CD8-positive, alpha-beta memory T cell (primary cell): ENCODE results near the gene FER1L5. TPM values are rescaled to one million over a fixed set of nuclear protein-coding genes. Genes with fewer than 3 reads are reported as not detected.

Source experiments
- CTCF ChIA-PET: fragments of 350-600 bp; sonication (Branson Sonifier 250); formaldehyde crosslinking; loops from one replicate; lab custom pipeline; 2021; ENCODE audit warnings: antibody characterized with exemption; lab: Charles Lee
- POLR2A ChIA-PET: fragments of 350-600 bp; sonication (Branson Sonifier 250); formaldehyde crosslinking; loops from one replicate; lab custom pipeline; 2021; ENCODE audit warnings: antibody characterized with exemption; lab: Charles Lee
- DNase-seq, 5 donors: peaks; one replicate each; pipeline versions ENCODE4 v3.0.0 to v3.0.0-alpha.2; 2020 to 2022; ENCODE audit warnings: mixed read lengths in 1 of 5
- H3K27ac ChIP-seq: one replicate; pipeline ENCODE4 v1.7.0; 2013; ENCODE audit warnings: low read depth, mild to moderate bottlenecking, low read length, moderate library complexity
- H3K27me3 ChIP-seq: 2 replicates; pipeline ENCODE4 v1.7.0; 2013; ENCODE audit warnings: low read length, mild to moderate bottlenecking; ENCODE audit not compliant: insufficient read depth, poor library complexity, severe bottlenecking
- H3K36me3 ChIP-seq: 2 replicates; pipeline ENCODE4 v1.7.0; 2013; ENCODE audit warnings: mild to moderate bottlenecking, low read length, moderate library complexity; ENCODE audit not compliant: insufficient read depth
- H3K4me1 ChIP-seq: 2 replicates; pipeline ENCODE4 v1.7.0; 2013; ENCODE audit warnings: mild to moderate bottlenecking, low read length, moderate library complexity; ENCODE audit not compliant: insufficient read depth
- H3K4me3 ChIP-seq: 2 replicates; pipeline ENCODE4 v1.7.0; 2013; ENCODE audit warnings: mild to moderate bottlenecking, low read length
- H3K9me3 ChIP-seq: 2 replicates; pipeline ENCODE4 v1.7.0; 2013; ENCODE audit warnings: mild to moderate bottlenecking, low read length
- H3K27ac Mint-ChIP-seq, 8 donors: one replicate each; pipeline ENCODE4 v1.8.0; 2020 to 2021; ENCODE audit warnings: mixed read lengths in 8 of 8, mild to moderate bottlenecking in 6 of 8, inconsistent platforms in 3 of 8, moderate library complexity in 3 of 8
- H3K27me3 Mint-ChIP-seq, 2 donors: one replicate each; pipeline ENCODE4 v1.8.0; 2020 to 2021; ENCODE audit warnings: mixed read lengths in 2 of 2, mild to moderate bottlenecking in 1 of 2, moderate library complexity in 1 of 2
- H3K36me3 Mint-ChIP-seq, 3 donors: one replicate each; pipeline ENCODE4 v1.8.0; 2020 to 2021; ENCODE audit warnings: mixed read lengths in 3 of 3, inconsistent platforms in 1 of 3, mild to moderate bottlenecking in 1 of 3
- H3K4me1 Mint-ChIP-seq, 3 donors: one replicate each; pipeline ENCODE4 v1.8.0; 2020 to 2021; ENCODE audit warnings: mixed read lengths in 3 of 3, inconsistent platforms in 1 of 3, mild to moderate bottlenecking in 1 of 3
- H3K4me3 Mint-ChIP-seq, 7 donors: one replicate each; pipeline ENCODE4 v1.8.0; 2020 to 2021; ENCODE audit warnings: mixed read lengths in 7 of 7, mild to moderate bottlenecking in 6 of 7, moderate library complexity in 4 of 7, inconsistent platforms in 2 of 7
- H3K9me3 Mint-ChIP-seq, 5 donors: one replicate each; pipeline ENCODE4 v1.8.0; 2020 to 2022; ENCODE audit warnings: mixed read lengths in 5 of 5, mild to moderate bottlenecking in 3 of 5, moderate library complexity in 2 of 5, inconsistent platforms in 1 of 5
- polyA plus RNA-seq: library from polyadenylated mRNA; unstranded; fragments of 300-500 nt; fragmentation: Illumina TruSeq; gene quantifications from one replicate; pipeline ENCODE4 v1.2.3, GENCODE V29; 2021
- total RNA-seq, 2 experiments: library from RNA; stranded (reverse); gene quantifications; one replicate each; pipeline ENCODE4 v1.2.3, GENCODE V29; 2021

FER1L5 gene
- total and polyA plus RNA-seq, 3 experiments from 2014 or later, result not detected

DNA sequence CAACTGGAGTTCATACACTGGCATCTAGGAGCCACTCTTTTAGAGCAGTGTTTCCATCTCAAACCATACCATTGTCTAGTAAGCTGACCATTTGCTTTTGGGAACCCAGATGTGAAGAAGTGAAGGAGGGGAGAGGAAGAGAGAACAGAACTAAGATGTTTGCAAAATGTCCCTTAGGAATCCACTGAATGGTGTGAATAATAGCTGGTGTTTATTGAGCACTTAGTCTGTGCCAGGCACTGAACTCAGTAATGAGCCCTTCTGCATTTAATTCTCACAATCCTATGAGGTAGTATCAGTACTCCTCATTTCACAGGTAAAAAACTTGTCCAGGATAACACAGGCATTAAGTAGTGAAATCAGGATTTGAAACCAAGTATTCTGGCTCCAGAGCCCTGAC is 73.8 kb downstream of the FER1L5 start:
- CTCF ChIA-PET, result no interaction called here
- Mint-ChIP-seq H3K27ac (peak overlapping the region in 2 of 8 donors; percentile 77 to 80), H3K4me1 (peaks cover 0 to 5% (median 0%) of the 10 kb centered on the region in 3 donors), H3K9me3 (no peaks in the 10 kb centered on the region), H3K36me3 (peaks cover 0 to 58% (median 20%) of the 10 kb centered on the region in 3 donors), H3K4me3 (no peak overlapping the region), H3K27me3 (no peaks in the 10 kb centered on the region)
- Histone ChIP-seq H3K4me1 (no peaks in the 10 kb centered on the region), H3K27ac (no peak overlapping the region), H3K36me3 (peaks cover 2% of the 10 kb centered on the region), H3K4me3 (no peak overlapping the region), H3K27me3 (no peaks in the 10 kb centered on the region), H3K9me3 (no peaks in the 10 kb centered on the region)
- no peak for DNase-seq
- POLR2A ChIA-PET, result no interaction called here

DNA sequence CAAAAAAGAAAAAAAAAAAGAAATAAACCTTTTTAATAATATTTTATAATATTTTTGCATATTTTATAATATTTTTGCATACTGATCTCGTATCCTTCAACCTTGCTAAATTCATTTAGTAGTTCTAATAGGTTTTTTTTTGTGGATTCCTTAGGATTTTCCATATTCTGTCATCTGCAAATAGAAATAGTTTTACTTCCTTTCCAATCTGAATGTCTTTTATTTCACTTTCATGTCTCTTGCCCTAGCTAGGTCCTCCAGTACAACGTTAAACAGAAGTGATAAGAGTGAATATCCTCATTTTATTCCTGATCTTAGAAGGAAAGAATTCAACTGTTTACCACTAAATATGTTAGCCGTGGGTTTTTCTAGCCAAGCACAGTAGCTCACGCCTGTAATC is 83.6 kb downstream of the FER1L5 start:
- DNase-seq, result no peak
- no peaks in the 10 kb centered on the region for H3K27me3 ChIP-seq
- Mint-ChIP-seq H3K27ac (peak overlapping the region in 1 of 8 donors; percentile 14), H3K9me3 (no peaks in the 10 kb centered on the region), H3K36me3 (peaks cover 10 to 53% (median 19%) of the 10 kb centered on the region in 3 donors), H3K4me3 (no peak overlapping the region), H3K4me1 (no peaks in the 10 kb centered on the region), H3K27me3 (no peaks in the 10 kb centered on the region)
- no peak overlapping the region for H3K27ac ChIP-seq
- H3K9me3 ChIP-seq, result no peaks in the 10 kb centered on the region
- peaks cover 11% of the 10 kb centered on the region for H3K36me3 ChIP-seq
- no peaks in the 10 kb centered on the region for H3K4me1 ChIP-seq
- CTCF ChIA-PET, result interaction anchor here (1.0 kb wide), 1 partner anchor 48 kb away, joined by 4 read pairs; no protein-coding TSS in a partner anchor
- POLR2A ChIA-PET, result no interaction called here
- H3K4me3 ChIP-seq, result no peak overlapping the region

DNA sequence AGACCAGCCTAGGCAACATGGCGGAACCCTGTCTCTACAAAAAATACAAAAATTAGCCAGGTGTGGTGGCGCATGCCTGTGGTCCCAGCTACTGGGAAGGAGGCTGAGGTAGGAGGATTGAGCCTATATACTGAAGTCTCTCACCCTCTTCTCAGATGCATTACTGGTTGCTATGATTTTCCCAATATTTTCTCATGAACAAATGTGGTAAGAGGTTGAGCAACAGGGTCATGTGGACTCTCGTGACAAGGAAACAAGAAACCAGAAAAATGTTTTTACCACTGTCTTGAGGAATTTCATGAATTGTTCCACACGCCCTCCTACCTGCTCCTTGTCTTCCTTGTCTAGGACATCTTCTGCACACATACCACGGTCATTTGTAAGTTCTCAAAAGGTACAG is 84.9 kb downstream of the FER1L5 start:
- Histone ChIP-seq H3K27ac (no peak overlapping the region), H3K4me1 (no peaks in the 10 kb centered on the region), H3K36me3 (peaks cover 12% of the 10 kb centered on the region), H3K4me3 (no peak overlapping the region), H3K27me3 (no peaks in the 10 kb centered on the region), H3K9me3 (no peaks in the 10 kb centered on the region)
- Mint-ChIP-seq H3K9me3 (no peaks in the 10 kb centered on the region), H3K27ac (no peak overlapping the region), H3K4me3 (no peak overlapping the region), H3K4me1 (no peaks in the 10 kb centered on the region), H3K36me3 (peaks cover 10 to 57% (median 19%) of the 10 kb centered on the region in 3 donors), H3K27me3 (no peaks in the 10 kb centered on the region)
- ChIA-PET CTCF (no interaction called here), POLR2A (no interaction called here)
- no peak for DNase-seq

DNA sequence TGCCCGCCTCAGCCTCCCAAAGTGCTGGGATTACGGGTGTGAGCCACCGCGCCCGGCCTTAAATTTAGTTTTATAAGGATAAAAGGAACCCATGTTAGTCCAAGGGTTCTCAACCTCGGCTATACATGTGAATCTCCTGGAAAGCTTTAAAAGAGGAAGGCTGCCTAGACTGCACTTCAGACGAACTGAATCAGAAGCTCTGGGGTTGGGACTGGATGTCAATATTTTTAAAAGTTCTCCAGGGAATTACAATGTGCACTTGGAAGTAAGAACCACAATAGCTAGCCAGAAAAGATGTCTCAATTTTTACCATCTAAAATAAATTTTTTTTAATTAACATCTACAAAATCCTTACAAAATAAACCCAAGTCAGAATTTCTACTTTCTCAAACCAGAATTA is 87.2 kb downstream of the FER1L5 start:
- ChIA-PET POLR2A (no interaction called here), CTCF (no interaction called here)
- Mint-ChIP-seq H3K4me1 (peaks cover 0 to 3% (median 0%) of the 10 kb centered on the region in 3 donors), H3K27ac (no peak overlapping the region), H3K9me3 (no peaks in the 10 kb centered on the region), H3K4me3 (no peak overlapping the region), H3K27me3 (no peaks in the 10 kb centered on the region), H3K36me3 (peaks cover 13 to 69% (median 28%) of the 10 kb centered on the region in 3 donors)
- DNase-seq, result no peak
- Histone ChIP-seq H3K27me3 (no peaks in the 10 kb centered on the region), H3K36me3 (peaks cover 29% of the 10 kb centered on the region), H3K4me3 (no peak overlapping the region), H3K9me3 (no peaks in the 10 kb centered on the region), H3K4me1 (no peaks in the 10 kb centered on the region), H3K27ac (no peak overlapping the region)

DNA sequence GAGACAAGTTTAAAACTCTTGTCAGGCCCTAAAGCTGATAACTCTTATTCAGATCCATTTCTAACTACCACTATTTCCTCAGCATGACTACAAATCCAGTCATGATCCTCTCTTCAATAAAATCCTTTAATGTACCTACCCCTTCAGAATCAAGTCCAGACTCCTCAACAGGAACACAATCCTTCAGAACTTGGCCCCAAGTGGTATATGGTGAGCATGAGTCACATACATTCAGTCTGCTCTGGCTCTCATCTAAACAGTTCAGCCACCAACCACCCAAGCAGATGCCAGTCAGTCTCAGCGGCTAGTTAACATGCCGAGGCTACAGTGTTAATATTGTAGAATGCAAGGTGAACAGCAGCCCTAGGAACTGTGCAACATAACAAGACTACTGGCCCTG is 87.6 kb downstream of the FER1L5 start:
- Mint-ChIP-seq H3K4me1 (peaks cover 0 to 4% (median 4%) of the 10 kb centered on the region in 3 donors), H3K27me3 (no peaks in the 10 kb centered on the region), H3K9me3 (no peaks in the 10 kb centered on the region), H3K4me3 (no peak overlapping the region), H3K36me3 (peaks cover 13 to 71% (median 26%) of the 10 kb centered on the region in 3 donors), H3K27ac (peak overlapping the region in 4 of 8 donors; percentile 14 to 83 (median 60))
- H3K36me3 ChIP-seq, result peaks cover 29% of the 10 kb centered on the region
- ChIA-PET CTCF (no interaction called here), POLR2A (no interaction called here)
- H3K4me3 ChIP-seq, result no peak overlapping the region
- DNase-seq, result no peak
- H3K27ac ChIP-seq, result no peak overlapping the region
- no peaks in the 10 kb centered on the region for H3K27me3 ChIP-seq
- H3K4me1 ChIP-seq, result no peaks in the 10 kb centered on the region
- H3K9me3 ChIP-seq, result no peaks in the 10 kb centered on the region

DNA sequence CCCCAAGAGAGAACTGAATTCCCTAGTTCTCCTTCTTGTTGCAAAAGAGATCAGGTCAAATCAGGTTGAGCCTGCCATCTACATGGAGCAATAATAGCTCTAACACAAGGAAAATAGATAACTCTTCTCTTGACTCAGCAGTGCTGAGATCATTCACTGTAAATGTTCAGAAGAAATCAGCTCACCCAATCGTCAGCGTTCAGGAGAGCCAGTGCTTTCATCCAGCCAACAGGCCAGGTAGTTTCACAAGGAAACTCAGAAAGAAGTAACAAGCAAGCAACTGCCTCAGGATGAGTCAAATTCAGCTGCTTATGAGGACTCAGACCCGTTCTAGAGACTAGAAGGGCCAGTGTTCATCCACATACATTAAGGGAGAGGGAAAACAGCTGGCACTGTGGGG is 91.4 kb downstream of the FER1L5 start:
- peaks cover 22% of the 10 kb centered on the region for H3K36me3 ChIP-seq
- Mint-ChIP-seq H3K9me3 (no peaks in the 10 kb centered on the region), H3K27me3 (no peaks in the 10 kb centered on the region), H3K27ac (peak overlapping the region in 3 of 8 donors; percentile 10 to 72 (median 10)), H3K4me3 (no peak overlapping the region), H3K4me1 (peaks cover 13 to 27% (median 19%) of the 10 kb centered on the region in 3 donors), H3K36me3 (peaks cover 8 to 64% (median 19%) of the 10 kb centered on the region in 3 donors)
- no peaks in the 10 kb centered on the region for H3K9me3 ChIP-seq
- DNase-seq, result no peak
- ChIA-PET POLR2A (no interaction called here), CTCF (interaction anchor here (2.1 kb wide), 1 partner anchor 26 kb away, joined by 4 read pairs; the partner anchor contains the start of gene CNNM4)
- no peak overlapping the region for H3K27ac ChIP-seq
- H3K4me1 ChIP-seq, result peaks cover 1% of the 10 kb centered on the region
- H3K4me3 ChIP-seq, result no peak overlapping the region
- H3K27me3 ChIP-seq, result no peaks in the 10 kb centered on the region

DNA sequence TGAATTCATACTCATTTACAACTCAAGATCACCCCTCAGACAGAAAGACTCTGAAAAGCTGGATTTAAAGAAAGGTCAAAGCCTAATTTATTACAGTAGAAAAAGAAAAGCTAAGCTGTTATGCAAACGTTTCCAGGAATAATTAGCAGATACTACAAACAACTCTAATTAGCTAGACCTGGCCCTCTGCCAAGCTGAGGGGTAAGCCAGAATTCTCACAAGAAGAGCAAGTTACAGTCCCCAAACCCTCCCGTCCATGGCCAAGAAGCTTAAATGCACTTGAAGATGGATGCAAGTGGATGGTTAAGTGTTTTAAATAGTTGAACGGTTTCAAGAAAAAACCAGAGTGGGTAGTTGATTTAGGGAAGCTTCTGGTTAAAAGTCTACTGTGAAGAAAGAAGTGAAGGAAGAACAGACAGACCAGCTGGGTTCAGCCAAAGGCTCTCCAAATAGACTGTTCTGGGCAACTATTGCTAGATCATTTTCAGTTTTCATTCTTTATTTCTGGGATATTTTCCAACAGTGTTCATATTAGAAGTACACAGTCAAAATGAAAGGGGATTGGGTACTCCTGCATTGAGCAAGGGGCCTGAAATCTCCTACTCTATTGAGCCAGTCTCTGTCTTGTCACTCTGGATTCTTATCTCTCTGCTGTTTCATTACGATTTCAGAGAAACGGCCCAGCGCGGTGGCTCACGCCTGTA is 92.5 kb downstream of the FER1L5 start:
- H3K9me3 ChIP-seq, result no peaks in the 10 kb centered on the region
- H3K4me3 ChIP-seq, result no peak overlapping the region
- peaks cover 22% of the 10 kb centered on the region for H3K36me3 ChIP-seq
- peaks cover 7 to 65% (median 19%) of the 10 kb centered on the region in 3 donors for H3K36me3 Mint-ChIP-seq
- H3K27ac Mint-ChIP-seq, result peak overlapping the region in 3 of 8 donors; percentile 16 to 66 (median 27)
- peaks cover 7% of the 10 kb centered on the region for H3K4me1 ChIP-seq
- peak overlapping the region in 1 of 7 donors; percentile 36 for H3K4me3 Mint-ChIP-seq
- H3K4me1 Mint-ChIP-seq, result peaks cover 23 to 38% (median 30%) of the 10 kb centered on the region in 3 donors
- ChIA-PET POLR2A (no interaction called here), CTCF (interaction anchor here (1.2 to 2.1 kb wide), 3 partner anchors 25 to 30 kb away, joined by 4 read pairs; partner anchors contain the start of gene CNNM4)
- H3K27me3 Mint-ChIP-seq, result no peaks in the 10 kb centered on the region
- H3K9me3 Mint-ChIP-seq, result no peaks in the 10 kb centered on the region
- no peak for DNase-seq
- no peak overlapping the region for H3K27ac ChIP-seq
- no peaks in the 10 kb centered on the region for H3K27me3 ChIP-seq

DNA sequence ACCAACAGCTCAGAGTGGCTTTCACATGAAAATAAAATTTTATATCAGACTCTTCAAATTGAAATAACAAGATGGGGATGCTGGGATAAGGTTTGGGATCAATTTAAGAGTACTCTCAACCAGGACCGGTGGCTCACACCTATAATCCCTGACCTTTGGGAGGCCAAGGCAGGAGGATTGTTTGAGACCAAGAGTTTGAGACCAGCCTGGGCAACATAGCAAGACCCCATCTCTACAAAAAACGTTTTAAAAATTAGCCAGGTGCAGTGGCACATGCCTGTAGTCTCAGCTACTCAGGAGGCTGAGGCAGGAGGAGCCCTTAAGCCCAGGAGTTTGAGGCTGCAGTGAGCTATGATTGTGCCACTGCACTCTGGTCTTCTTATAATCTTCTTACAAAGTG is 94.7 kb downstream of the FER1L5 start:
- Mint-ChIP-seq H3K4me1 (peaks cover 33 to 51% (median 41%) of the 10 kb centered on the region in 3 donors), H3K27me3 (peaks cover 0 to 1% of the 10 kb centered on the region in 2 donors), H3K4me3 (peak overlapping the region in 2 of 7 donors; percentile 62 to 63), H3K27ac (peak overlapping the region in 4 of 8 donors; percentile 72 to 87 (median 81)), H3K36me3 (peaks cover 3 to 51% (median 12%) of the 10 kb centered on the region in 3 donors), H3K9me3 (no peaks in the 10 kb centered on the region)
- H3K36me3 ChIP-seq, result peaks cover 17% of the 10 kb centered on the region
- CTCF ChIA-PET, result interaction anchor here (1.8 kb wide), 1 partner anchor 64 kb away, joined by 4 read pairs; no protein-coding TSS in a partner anchor
- no peak overlapping the region for H3K4me3 ChIP-seq
- H3K27me3 ChIP-seq, result no peaks in the 10 kb centered on the region
- H3K4me1 ChIP-seq, result peaks cover 11% of the 10 kb centered on the region
- H3K9me3 ChIP-seq, result no peaks in the 10 kb centered on the region
- H3K27ac ChIP-seq, result no peak overlapping the region
- no peak for DNase-seq
- POLR2A ChIA-PET, result no interaction called here
